Measurements from ENCODE around the gene MOCS3. TPM values are rescaled to one million over a fixed set of nuclear protein-coding genes. Genes with fewer than 3 reads are reported as not detected.
A peak's percentile ranks its signal among the peaks of the same experiment; 100 is the strongest.

MOCS3 gene
- total and polyA plus RNA-seq, 2 of the 4 experiments (the other 2 are of a cell fraction): 3.3 to 9.9 TPM

DNA sequence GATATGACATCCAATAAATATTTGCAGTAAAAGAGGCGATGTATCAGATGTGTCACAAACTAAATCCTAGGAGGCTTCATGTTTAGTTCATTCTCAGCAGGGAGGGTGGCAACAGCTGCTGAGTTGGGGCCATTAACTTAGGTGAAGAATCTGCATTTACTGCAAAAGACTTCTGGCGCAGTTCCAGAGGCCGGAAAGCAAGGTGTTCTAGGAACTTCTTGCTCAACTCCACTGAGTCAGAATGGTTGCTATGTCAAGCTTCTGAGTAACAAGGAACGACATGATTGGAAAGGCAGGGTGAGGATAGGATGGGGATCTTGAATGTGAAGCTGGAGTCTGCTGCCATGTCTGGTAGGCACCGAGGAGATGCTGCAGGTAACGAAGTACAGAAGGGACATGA, 39.1 kb upstream of the MOCS3 start:
- Histone ChIP-seq H3K23ac (ENCODE audit: low read depth, low read length) (peak overlapping the region; percentile 12; the same call in 1 of the 2 replicates), H2BK15ac (ENCODE audit: low read depth, low read length) (no peak overlapping the region), H3K36me3 (ENCODE audit: control insufficient read depth, insufficient read depth, low read length) (peaks cover 9% of the 10 kb centered on the region), H3K9me3 (ENCODE audit: control insufficient read depth, insufficient read depth, low read length) (no peaks in the 10 kb centered on the region), H2AK9ac (replicated peaks; ENCODE audit: low read depth, low read length, poor library complexity) (no peak overlapping the region), H3K4me3 (ENCODE audit: insufficient read depth, low read depth, low read length) (no peak overlapping the region), H3K9ac (ENCODE audit: low read depth, low read length) (no peak overlapping the region), H3K9me1 (ENCODE audit: insufficient read depth, low read length) (peaks cover 13% of the 10 kb centered on the region), H3K4ac (ENCODE audit: low read depth, low read length) (no peak overlapping the region), H3K27ac (ENCODE audit: insufficient read depth, low read length) (no peak overlapping the region), H3K56ac (ENCODE audit: extremely low read depth, insufficient read depth, low read length) (no peak overlapping the region), H4K20me1 (ENCODE audit: insufficient read depth, low read length) (peaks cover 98% of the 10 kb centered on the region), H2BK5ac (ENCODE audit: low read depth, low read length, poor library complexity, severe bottlenecking) (no peak overlapping the region), H4K8ac (ENCODE audit: low read depth in 2 of 2, low read length in 2 of 2) (no peak overlapping the region), H3K4me2 (ENCODE audit: low read depth, low read length) (no peak overlapping the region), H4K91ac (ENCODE audit: insufficient read depth, low read depth, low read length) (no peak overlapping the region), H3K14ac (replicated peaks; ENCODE audit: low read depth, low read length) (no peak overlapping the region), H3K18ac (ENCODE audit: low read depth, low read length) (no peak overlapping the region), H2AFZ (replicated peaks; ENCODE audit: low read length, poor library complexity) (no peak overlapping the region), H2BK20ac (ENCODE audit: low read depth, low read length) (no peak overlapping the region), H3K27me3 (ENCODE audit: control insufficient read depth, insufficient read depth, low read length) (no peaks in the 10 kb centered on the region), H3K79me1 (ENCODE audit: low read depth in 1 of 2, low read length in 2 of 2) (peaks cover 7 to 63% of the 10 kb centered on the region in 2 experiments; a peak in 3 of 4 replicates), H2AK5ac (ENCODE audit: low read depth, low read length) (no peak overlapping the region; the same call in 1 of the 2 replicates), H4K5ac (ENCODE audit: low read depth, low read length) (no peak overlapping the region), H3K4me1 (ENCODE audit: control insufficient read depth, insufficient read depth, low read length) (peaks cover 22% of the 10 kb centered on the region), H2BK120ac (ENCODE audit: low read depth, low read length) (no peak overlapping the region)
- no peak for TF ChIP-seq MXI1 (IDR thresholded peaks at IDR 0.05; ENCODE audit: borderline replicate concordance, low read depth, low read length)
- TF ChIP-seq, protein P1, sequence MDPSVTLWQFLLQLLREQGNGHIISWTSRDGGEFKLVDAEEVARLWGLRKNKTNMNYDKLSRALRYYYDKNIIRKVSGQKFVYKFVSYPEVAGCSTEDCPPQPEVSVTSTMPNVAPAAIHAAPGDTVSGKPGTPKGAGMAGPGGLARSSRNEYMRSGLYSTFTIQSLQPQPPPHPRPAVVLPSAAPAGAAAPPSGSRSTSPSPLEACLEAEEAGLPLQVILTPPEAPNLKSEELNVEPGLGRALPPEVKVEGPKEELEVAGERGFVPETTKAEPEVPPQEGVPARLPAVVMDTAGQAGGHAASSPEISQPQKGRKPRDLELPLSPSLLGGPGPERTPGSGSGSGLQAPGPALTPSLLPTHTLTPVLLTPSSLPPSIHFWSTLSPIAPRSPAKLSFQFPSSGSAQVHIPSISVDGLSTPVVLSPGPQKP (IDR thresholded peaks at IDR 0.05; ENCODE audit: borderline replicate concordance, low read depth, low read length): no peak
- TF ChIP-seq FOS (IDR thresholded peaks at IDR 0.05; ENCODE audit: low read depth, low read length): peak; percentile 21; the same call in 1 of the 2 replicates
- TF ChIP-seq, protein P2, sequence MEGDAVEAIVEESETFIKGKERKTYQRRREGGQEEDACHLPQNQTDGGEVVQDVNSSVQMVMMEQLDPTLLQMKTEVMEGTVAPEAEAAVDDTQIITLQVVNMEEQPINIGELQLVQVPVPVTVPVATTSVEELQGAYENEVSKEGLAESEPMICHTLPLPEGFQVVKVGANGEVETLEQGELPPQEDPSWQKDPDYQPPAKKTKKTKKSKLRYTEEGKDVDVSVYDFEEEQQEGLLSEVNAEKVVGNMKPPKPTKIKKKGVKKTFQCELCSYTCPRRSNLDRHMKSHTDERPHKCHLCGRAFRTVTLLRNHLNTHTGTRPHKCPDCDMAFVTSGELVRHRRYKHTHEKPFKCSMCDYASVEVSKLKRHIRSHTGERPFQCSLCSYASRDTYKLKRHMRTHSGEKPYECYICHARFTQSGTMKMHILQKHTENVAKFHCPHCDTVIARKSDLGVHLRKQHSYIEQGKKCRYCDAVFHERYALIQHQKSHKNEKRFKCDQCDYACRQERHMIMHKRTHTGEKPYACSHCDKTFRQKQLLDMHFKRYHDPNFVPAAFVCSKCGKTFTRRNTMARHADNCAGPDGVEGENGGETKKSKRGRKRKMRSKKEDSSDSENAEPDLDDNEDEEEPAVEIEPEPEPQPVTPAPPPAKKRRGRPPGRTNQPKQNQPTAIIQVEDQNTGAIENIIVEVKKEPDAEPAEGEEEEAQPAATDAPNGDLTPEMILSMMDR (conservative IDR thresholded peaks at IDR 0.05; ENCODE audit: low read depth, low read length): no peak
- no peak for TF ChIP-seq RFX5 (IDR thresholded peaks at IDR 0.05; ENCODE audit: low read depth, low read length)
- TF ChIP-seq NFE2L2 (IDR thresholded peaks at IDR 0.05; ENCODE audit: low read depth, low read length): no peak
- TF ChIP-seq MAZ (IDR thresholded peaks at IDR 0.05; ENCODE audit: borderline replicate concordance, low read depth, low read length): no peak
- no peak for TF ChIP-seq POLR2A (IDR thresholded peaks at IDR 0.05; ENCODE audit: low read depth, low read length)
- TF ChIP-seq BHLHE40 (IDR thresholded peaks at IDR 0.05; ENCODE audit: low read depth, low read length): no peak
- TF ChIP-seq, protein P3, sequence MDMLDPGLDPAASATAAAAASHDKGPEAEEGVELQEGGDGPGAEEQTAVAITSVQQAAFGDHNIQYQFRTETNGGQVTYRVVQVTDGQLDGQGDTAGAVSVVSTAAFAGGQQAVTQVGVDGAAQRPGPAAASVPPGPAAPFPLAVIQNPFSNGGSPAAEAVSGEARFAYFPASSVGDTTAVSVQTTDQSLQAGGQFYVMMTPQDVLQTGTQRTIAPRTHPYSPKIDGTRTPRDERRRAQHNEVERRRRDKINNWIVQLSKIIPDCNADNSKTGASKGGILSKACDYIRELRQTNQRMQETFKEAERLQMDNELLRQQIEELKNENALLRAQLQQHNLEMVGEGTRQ (IDR thresholded peaks at IDR 0.05; ENCODE audit: low read depth, low read length): no peak
- no peak for TF ChIP-seq MAFK (IDR thresholded peaks at IDR 0.05; ENCODE audit: low read depth, low read length)
- no peak for TF ChIP-seq RCOR1 (IDR thresholded peaks at IDR 0.05; ENCODE audit: insufficient replicate concordance, low read length)
- TF ChIP-seq CEBPB (IDR thresholded peaks at IDR 0.05; ENCODE audit: low read depth, low read length): peak; percentile 95
- ATAC-seq (ENCODE audit: low read depth): peak; percentile 33; the same call in 1 of the 2 replicates
- CTCF ChIA-PET: interaction anchor here (1.2 kb wide), 1 partner anchor 125 kb away, joined by 4 read pairs; the partner anchor contains the start of gene BCAS4
- peak; percentile 84 for DNase-seq
- BruUV-seq (replicated peaks): no TSS peak
- POLR2A ChIA-PET (ENCODE audit: unreplicated experiment): interaction anchor here (0.6 kb wide), 1 partner anchor 12 kb away, joined by 5 read pairs; the partner anchor contains the start of gene ADNP
- dilution Hi-C loops (cut with HindIII; ENCODE audit: low sequenced_read_pairs, unreplicated experiment): loop anchor here (25.0 kb wide), 1 partner anchor 107 kb away; no protein-coding TSS in a partner anchor
- intact Hi-C loops (cut with micrococcal nuclease): no loop called here
- 81% methylated on average over 3 of the region's 6 CpGs; no CpG with 5 or more reads in 1 of the 2 experiments for WGBS, 2 experiments (ENCODE audit: extremely low coverage in 2 of 2, insufficient read length in 1 of 2)
- in situ Hi-C loops (cut with MboI; ENCODE audit: low sequenced_read_pairs): no loop called here
